BJ (cell line): ENCODE data around the gene ZEB2. TPM values are rescaled to one million over a fixed set of nuclear protein-coding genes. Genes with fewer than 3 reads are reported as not detected.

ENCODE experiments used
- CTCF ChIA-PET: fragments of 350-600 bp; formaldehyde crosslinking; extraction: SDS; loops from one replicate; lab custom pipeline; 2021; ENCODE audit warnings: antibody characterized with exemption, inconsistent platforms; lab: Yijun Ruan, JAX
- POLR2A ChIA-PET: fragments of 300-600 bp; sonication (Branson Sonifier 250); formaldehyde crosslinking; extraction: SDS; loops from one replicate; lab custom pipeline; 2021; ENCODE audit warnings: antibody characterized with exemption; lab: Charles Lee
- DNase-seq: peaks from one replicate; pipeline ENCODE4 v3.0.0-alpha.2; 2011; ENCODE audit warnings: low read depth
- H3K27me3 ChIP-seq: 2 replicates; pipeline ENCODE4 v1.6.0; 2011; ENCODE audit warnings: low read length; ENCODE audit not compliant: control insufficient read depth, insufficient read depth
- H3K36me3 ChIP-seq: 2 replicates; pipeline ENCODE4 v1.5.1; 2011; ENCODE audit warnings: low read length; ENCODE audit not compliant: control insufficient read depth, insufficient read depth
- H3K4me3 ChIP-seq: 2 replicates; pipeline ENCODE4 v1.5.1; 2011; ENCODE audit warnings: low read depth, mild to moderate bottlenecking, control low read depth, low read length
- polyA plus RNA-seq: library from polyadenylated mRNA; depleted of rRNA; stranded (reverse); fragments of >200 nt; gene quantifications from 2 replicates; pipeline ENCODE4 v1.2.3, GENCODE V29; 2011
- TF ChIP-seq, protein P1 (sequence below): IDR thresholded peaks from 2 replicates; pipeline ENCODE4 v1.5.1; 2011; ENCODE audit warnings: low read depth, mild to moderate bottlenecking, control low read depth, inconsistent platforms, low read length, moderate library complexity; ENCODE audit not compliant: insufficient read depth

ZEB2 gene
- polyA plus RNA-seq, 1 experiment = 60.2 TPM

- no peak for DNase-seq
- Histone ChIP-seq H3K27me3 (no peaks in the 10 kb centered on the region), H3K4me3 (no peak overlapping the region), H3K36me3 (peaks cover 3% of the 10 kb centered on the region; the same call in 1 of the 2 replicates)
- POLR2A ChIA-PET = no interaction called here
- TF ChIP-seq, protein P1, sequence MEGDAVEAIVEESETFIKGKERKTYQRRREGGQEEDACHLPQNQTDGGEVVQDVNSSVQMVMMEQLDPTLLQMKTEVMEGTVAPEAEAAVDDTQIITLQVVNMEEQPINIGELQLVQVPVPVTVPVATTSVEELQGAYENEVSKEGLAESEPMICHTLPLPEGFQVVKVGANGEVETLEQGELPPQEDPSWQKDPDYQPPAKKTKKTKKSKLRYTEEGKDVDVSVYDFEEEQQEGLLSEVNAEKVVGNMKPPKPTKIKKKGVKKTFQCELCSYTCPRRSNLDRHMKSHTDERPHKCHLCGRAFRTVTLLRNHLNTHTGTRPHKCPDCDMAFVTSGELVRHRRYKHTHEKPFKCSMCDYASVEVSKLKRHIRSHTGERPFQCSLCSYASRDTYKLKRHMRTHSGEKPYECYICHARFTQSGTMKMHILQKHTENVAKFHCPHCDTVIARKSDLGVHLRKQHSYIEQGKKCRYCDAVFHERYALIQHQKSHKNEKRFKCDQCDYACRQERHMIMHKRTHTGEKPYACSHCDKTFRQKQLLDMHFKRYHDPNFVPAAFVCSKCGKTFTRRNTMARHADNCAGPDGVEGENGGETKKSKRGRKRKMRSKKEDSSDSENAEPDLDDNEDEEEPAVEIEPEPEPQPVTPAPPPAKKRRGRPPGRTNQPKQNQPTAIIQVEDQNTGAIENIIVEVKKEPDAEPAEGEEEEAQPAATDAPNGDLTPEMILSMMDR = no peak
- CTCF ChIA-PET = interaction anchor here (0.7 kb wide), 1 partner anchor 323 kb away, joined by 3 read pairs; no protein-coding TSS in a partner anchor
Observed at GRCh38 chr2:144426355-144426754, 93.6 kb downstream of the ZEB2 start.

DNA sequence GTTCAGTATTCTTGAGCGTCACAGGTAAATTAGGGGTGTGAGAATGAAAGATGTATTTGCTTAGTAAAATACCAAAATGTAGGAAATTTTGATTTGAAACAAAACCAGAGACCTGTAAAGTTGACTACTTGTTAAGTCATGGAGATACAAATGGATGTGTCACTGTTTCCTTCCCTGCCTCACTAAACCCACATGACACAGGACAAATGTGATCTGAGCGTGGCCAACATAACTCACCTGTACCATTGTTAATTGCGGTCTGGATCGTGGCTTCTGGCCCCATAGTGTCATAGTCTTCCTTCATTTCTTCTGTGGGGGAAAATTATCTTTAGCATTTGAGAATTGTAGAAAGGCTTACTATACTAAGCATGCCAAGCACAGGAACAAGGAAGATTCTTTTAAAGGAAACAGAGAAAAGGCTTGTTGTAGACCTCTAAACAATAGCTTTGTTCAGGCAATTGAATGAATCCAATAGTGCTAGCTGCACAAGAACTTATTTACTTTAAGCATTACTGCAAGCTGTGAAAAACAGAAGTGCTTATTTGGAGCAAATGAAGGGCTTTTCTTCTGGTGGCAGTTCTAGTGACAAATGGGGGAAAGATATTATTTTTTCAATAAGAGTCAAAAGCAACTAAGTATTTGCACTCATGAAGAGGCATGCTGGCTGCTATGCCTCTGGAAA is 95.2 kb downstream of the ZEB2 start:
- no peaks in the 10 kb centered on the region for H3K27me3 ChIP-seq
- DNase-seq = no peak
- peaks cover 4% of the 10 kb centered on the region; the same call in 1 of the 2 replicates for H3K36me3 ChIP-seq
- TF ChIP-seq, protein P1 = no peak
- ChIA-PET CTCF (no interaction called here), POLR2A (no interaction called here)
- no peak overlapping the region for H3K4me3 ChIP-seq

- peaks cover 3% of the 10 kb centered on the region; the same call in 1 of the 2 replicates for H3K36me3 ChIP-seq
- DNase-seq = no peak
- ChIA-PET POLR2A (no interaction called here), CTCF (no interaction called here)
- TF ChIP-seq, protein P1 = no peak
- no peaks in the 10 kb centered on the region for H3K27me3 ChIP-seq
- H3K4me3 ChIP-seq = no peak overlapping the region
Observed at GRCh38 chr2:144421606-144422510, 98.1 kb downstream of the ZEB2 start.

DNA sequence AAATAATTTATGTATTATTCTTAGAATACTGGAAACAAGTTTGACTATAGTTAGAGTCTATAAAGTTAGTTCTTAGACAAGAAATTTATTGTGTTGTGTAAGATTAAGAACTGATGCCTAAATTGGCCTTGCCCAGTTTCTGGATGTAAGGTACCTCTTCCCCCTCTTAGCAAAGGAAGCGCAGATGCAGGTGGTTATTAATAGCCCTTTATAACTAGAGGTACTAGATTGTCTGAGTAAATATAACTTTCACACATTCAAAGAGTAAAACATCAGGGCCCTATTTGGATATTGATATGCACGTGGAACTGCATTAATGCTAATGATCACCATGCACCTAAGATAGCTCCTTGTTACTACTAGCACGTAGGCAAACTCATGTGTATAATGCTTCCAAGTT is 100.7 kb downstream of the ZEB2 start:
- ChIA-PET CTCF (interaction anchor here (0.6 kb wide), 1 partner anchor 1508 kb away, joined by 3 read pairs; no protein-coding TSS in a partner anchor), POLR2A (no interaction called here)
- H3K27me3 ChIP-seq = no peaks in the 10 kb centered on the region

More for the DNA sequence above, 100.7 kb downstream of the ZEB2 start:
- H3K36me3 ChIP-seq = peaks cover 3% of the 10 kb centered on the region; the same call in 1 of the 2 replicates
- H3K4me3 ChIP-seq = no peak overlapping the region
- no peak for DNase-seq
- TF ChIP-seq, protein P1 = no peak
